GM18951 (cell line): Measurements from ENCODE around the gene CTNNA1.
"Not testable (repeated sequence)": the region's sequence is repeated elsewhere in the genome, so short reads cannot be mapped to it uniquely, and the experiment has no call there.

Experiments used
- POLR2A ChIP-seq: IDR thresholded peaks from 4 replicates; pipeline ENCODE4 v1.6.1; 2011; ENCODE audit warnings: mild to moderate bottlenecking; ENCODE audit not compliant: insufficient read length, insufficient read depth; ENCODE audit errors: extremely low read depth
- in situ Hi-C: fragments of 300-500 bp; cut with MboI; formaldehyde crosslinking; loops from one replicate; pipeline ENCODE4 v1.12.0; 2022; ENCODE audit warnings: low sequenced_read_pairs, mixed read lengths, inconsistent platforms; ENCODE audit not compliant: unreplicated experiment

The CTNNA1 gene

GRCh38 chr5:138754699-138755057 is 1.5 kb downstream of the CTNNA1 start:
- TF ChIP-seq POLR2A: no peak
- in situ Hi-C loops: no loop called here

GRCh38 chr5:138755084-138755748 is 2.0 kb downstream of the CTNNA1 start:
- TF ChIP-seq POLR2A: no peak
- in situ Hi-C loops: no loop called here

- in situ Hi-C loops: no loop called here
- TF ChIP-seq POLR2A: no peak
Observed at GRCh38 chr5:138757061-138757776, 4.0 kb downstream of the CTNNA1 start.

- in situ Hi-C loops: no loop called here
- no peak for TF ChIP-seq POLR2A
Observed at GRCh38 chr5:138760448-138761110, 7.4 kb downstream of the CTNNA1 start.

GRCh38 chr5:138761115-138761514 is 7.9 kb downstream of the CTNNA1 start:
- in situ Hi-C loops: not testable (repeated sequence)

- in situ Hi-C loops: not testable (repeated sequence)
Observed at GRCh38 chr5:138761670-138762069, 8.4 kb downstream of the CTNNA1 start.

GRCh38 chr5:138762110-138762509 is 8.9 kb downstream of the CTNNA1 start:
- TF ChIP-seq POLR2A: no peak
- in situ Hi-C loops: no loop called here

GRCh38 chr5:138763037-138763778 is 10.0 kb downstream of the CTNNA1 start:
- TF ChIP-seq POLR2A: no peak
- in situ Hi-C loops: no loop called here

GRCh38 chr5:138770291-138770690 is 17.1 kb downstream of the CTNNA1 start:
- in situ Hi-C loops: no loop called here
- TF ChIP-seq POLR2A: no peak

GRCh38 chr5:138770977-138771376 is 17.8 kb downstream of the CTNNA1 start:
- in situ Hi-C loops: no loop called here
- TF ChIP-seq POLR2A: no peak

- TF ChIP-seq POLR2A: no peak
- in situ Hi-C loops: no loop called here
Observed at GRCh38 chr5:138772986-138773594, 19.9 kb downstream of the CTNNA1 start.

- in situ Hi-C loops: not testable (repeated sequence)
Observed at GRCh38 chr5:138773624-138774023, 20.4 kb downstream of the CTNNA1 start.

- in situ Hi-C loops: no loop called here
- no peak for TF ChIP-seq POLR2A
Observed at GRCh38 chr5:138775034-138775433, 21.8 kb downstream of the CTNNA1 start.
